Frontal cortex (tissue), 4 donors: ENCODE results near the gene CAMSAP3. TPM values are rescaled to one million over a fixed set of nuclear protein-coding genes. Genes with fewer than 3 reads are reported as not detected.

ENCODE experiments used
- DNase-seq, 2 donors: peaks; one replicate each; pipeline ENCODE4 v3.0.0; 2012; ENCODE audit warnings: low spot score in 2 of 2
- FAIRE-seq: peaks from 2 replicates; lab custom pipeline; 2012; peaks lifted over from hg19 to GRCh38; lab: Jason Lieb, UNC
- total RNA-seq: library from RNA; depleted of rRNA; stranded (reverse); fragments of >200 nt; gene quantifications from one replicate; pipeline ENCODE4 v1.2.3, GENCODE V29; 2014
- donor health status: control.
- donor health status: control.
- donor health status: control.

The CAMSAP3 gene
- total RNA-seq, 1 donor from 2014 or later = 16.3 TPM

DNA sequence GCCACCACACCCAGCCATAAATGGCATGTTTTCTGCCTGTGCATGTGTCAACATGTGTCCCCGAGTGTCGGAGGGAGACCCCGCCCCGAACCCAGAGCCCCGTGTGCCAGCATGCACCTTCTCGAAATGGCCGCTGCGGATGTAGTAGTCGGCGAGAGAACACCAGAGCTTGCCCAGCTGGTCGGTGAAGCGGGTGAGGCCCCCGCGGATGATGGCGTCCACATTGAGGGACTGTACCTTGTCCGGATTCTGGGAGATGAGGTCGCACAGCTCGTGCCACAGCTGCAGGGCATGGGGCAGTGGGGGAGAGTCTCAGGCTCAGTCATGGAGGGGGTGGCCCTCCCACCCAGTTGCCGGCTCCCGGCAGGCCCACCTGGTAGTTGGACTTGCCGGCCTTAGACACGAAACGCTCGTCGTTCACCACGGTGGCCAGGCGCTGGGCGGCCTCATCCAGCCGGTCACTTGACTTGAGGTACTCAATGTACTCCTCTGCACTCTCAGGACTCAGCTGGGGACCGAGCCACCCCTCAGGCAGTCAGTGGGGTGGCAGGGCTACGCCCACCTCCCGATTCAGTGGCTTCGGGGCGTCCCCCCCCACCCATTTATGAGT, 30.2 kb downstream of the CAMSAP3 start:
- DNase-seq = no peak
- no peak for FAIRE-seq

DNA sequence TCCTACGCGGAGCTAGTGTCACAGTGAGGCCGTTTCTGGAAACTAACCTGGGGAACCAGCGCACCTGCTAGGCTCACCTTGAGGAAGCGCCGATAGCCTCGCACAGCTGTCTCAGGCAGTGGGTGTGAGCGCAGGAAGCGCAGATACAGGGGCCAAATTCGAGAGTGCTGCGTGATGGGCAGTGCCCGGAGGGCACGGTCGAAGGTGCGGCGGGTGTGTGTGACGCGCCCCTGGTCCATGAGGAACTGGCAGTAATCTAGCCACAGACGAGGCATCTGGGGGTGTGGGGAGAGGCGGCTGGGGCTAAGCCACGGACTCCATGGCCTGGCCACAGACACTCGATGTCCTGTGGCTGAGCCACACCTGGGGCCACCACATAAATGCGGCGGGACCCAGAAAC, 31.5 kb downstream of the CAMSAP3 start:
- no peak for FAIRE-seq
- DNase-seq = no peak

- no peak for FAIRE-seq
- no peak for DNase-seq
Observed at GRCh38 chr19:7628589-7629311, 33.1 kb downstream of the CAMSAP3 start.

DNA sequence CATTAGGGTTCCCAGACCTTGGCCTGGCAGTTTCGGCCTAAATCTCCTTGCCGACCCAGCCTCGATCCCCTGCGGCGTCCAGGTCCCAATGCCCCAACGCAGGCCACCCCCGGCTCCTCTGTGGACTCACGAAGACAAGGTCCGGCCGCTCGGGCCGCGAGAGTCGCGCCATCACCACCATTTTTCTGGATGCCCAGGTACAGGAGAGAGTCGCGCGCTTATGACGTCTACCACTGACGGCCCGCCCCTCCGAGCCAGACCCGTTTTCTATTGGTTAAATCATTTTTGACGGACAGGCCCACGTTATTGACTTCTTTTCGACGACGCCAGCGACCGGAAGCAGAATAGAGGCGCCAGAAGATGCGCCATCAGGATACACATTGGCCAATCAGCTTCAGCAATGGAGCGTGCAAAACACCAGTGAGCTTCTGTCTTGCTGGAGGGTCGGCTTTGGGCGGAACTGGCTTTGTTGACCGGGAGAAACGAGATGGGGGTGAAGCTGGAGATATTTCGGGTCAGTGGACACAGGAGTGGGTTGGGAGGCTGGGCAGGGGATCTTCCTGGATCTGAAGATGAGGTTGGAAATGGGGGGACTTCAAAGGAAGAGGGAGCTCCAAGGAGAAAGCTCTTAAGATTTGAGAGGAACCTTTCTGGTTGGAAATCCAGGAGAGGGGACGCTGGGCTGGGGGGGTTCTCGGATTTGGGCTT, 33.8 kb downstream of the CAMSAP3 start, which contains the start of the genes PET100 and XAB2:
Gene PET100, plus strand, starts transcription at position 447 of the 708 bp plus-strand sequence. Its CDS starts 41 bp downstream, at position 488.
Gene XAB2, minus strand, starts transcription at position 199 of the 708 bp plus-strand sequence. Its CDS starts 18 bp downstream, at position 181.
- DNase-seq (peak; percentile 99 to 100), FAIRE-seq (peak; percentile 99)

DNA sequence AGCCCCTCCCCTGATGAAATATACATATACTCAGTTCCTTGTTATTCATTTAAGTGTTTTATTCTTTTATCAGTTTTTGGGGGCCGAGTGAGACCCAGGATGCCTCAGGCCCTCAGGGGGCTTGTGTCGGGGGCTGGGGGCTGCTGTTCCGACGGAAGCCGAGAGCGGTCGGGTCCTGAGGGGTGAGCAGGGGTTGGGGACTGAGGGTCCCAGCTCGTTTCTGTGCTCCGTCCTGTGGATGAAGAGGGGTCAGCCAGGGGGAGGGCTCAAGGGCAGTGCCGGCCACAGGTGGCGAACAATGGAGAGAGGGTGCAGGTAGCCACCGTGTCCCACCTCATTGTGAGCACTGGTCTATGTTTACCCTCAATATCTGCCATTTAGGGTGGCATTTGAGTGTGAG, 35.9 kb downstream of the CAMSAP3 start:
- no peak for DNase-seq
- no peak for FAIRE-seq

- DNase-seq = no peak
- FAIRE-seq = no peak
Observed at GRCh38 chr19:7632340-7633203, 36.9 kb downstream of the CAMSAP3 start.

DNA sequence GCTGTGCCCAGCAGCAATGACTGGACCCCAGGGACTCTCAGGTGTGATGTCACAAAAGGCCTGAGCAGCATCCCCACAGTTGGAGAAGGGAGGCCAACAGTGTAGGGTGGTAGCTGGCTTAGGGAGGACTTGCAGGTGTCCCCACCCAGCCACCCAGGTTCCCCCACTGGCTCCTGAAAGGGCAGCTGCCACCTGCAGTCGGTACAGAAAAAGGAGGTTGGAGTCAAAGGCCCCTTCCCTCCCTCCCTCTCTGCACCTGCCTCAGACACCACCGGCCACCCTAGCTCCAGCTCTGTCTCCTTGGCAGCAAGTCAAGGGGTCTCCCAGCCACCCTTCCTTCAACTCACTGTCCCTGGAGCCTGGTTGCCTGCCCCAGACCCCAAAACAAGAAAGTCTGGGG, 38.0 kb downstream of the CAMSAP3 start, which contains the start of gene PCP2:
Gene PCP2, minus strand, starts transcription at position 22 of the 400 bp plus-strand sequence. CDS start 262 bp downstream, outside the sequence.
- FAIRE-seq = no peak
- DNase-seq = no peak

- no peak for FAIRE-seq
- no peak for DNase-seq
Observed at GRCh38 chr19:7635670-7636069, 40.0 kb downstream of the CAMSAP3 start.

- FAIRE-seq = no peak
- DNase-seq = no peak
Observed at GRCh38 chr19:7636317-7636690, 40.6 kb downstream of the CAMSAP3 start.

GRCh38 chr19:7636691-7637373, 41.2 kb downstream of the CAMSAP3 start, which contains the start of gene STXBP2:
Gene STXBP2, plus strand, starts transcription at chr19:7637110. Its CDS starts 40 bp downstream, at chr19:7637150.
- DNase-seq = peak; percentile 68 to 70
- no peak for FAIRE-seq

DNA sequence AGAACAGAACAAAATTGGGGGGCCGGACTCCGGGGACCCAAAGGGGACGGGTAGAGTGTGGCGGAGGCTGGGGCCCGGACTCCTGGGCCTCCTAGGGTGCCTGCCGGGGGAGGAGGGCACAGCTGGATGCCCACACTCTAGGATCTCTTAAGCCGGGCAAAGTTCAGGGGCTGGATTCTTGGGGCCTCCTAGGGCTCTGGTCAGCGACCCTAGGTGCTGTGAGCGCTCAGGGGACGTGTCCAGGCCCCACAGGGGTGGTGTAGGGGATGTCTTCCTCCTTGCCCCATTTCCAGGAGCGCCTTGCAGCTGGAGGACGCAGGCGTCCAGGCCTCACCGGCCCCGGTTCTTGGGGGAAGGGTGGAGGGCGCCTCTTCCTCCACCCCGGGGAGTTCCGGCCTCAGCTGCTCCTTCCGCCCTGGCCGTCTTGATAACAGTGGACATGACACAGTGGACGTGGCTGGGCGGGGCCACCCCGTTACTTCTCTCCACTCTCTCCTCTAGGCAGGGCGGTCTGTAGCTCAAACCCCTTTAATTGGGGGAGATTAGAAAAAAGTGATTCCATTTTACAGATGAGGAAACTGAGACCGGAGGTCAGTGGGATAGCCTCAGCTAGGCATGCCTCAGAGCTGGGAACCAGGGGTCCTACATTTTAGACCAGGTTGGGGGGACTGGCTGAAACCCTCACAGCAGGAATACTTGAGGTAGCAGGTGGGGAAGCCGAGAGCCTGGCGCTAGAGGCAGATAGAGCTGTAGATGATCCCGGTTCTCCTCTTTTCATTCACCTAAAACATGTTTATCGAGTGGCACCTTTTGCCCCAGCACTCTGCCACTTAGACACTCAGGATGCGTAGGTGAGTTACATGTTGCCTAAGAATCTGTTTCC, 42.0 kb downstream of the CAMSAP3 start:
- DNase-seq (no peak), FAIRE-seq (no peak)

DNA sequence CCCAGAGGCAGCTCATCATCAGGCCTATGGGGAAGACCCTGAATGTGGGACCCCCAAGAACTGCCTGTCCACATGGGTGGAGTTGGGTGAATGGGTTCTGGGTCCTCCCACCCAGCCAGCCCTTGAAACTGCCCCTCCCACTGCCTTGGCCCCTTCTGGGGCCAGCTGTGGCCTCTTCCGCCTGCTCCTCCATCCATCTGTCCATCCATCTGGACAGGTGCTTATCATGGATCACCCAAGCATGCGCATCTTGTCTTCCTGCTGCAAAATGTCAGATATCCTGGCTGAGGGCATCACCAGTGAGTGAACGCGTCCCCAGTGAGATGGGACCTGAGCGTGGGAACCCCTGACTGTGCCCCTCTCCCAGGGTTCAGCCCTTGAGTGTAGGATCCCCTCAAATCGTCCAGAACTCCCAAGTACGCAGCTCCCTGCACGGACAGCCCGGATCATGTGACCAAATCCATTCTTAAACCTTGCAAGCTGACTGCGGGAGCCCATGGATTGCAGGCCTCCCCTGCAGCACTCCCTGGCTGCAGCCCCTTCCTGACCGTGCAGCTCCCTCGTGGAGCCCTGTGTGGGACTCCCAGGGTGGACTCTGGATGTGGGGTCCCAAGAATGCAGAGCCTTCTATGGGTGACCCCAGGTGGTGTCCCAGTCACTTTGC, 43.3 kb downstream of the CAMSAP3 start:
- no peak for DNase-seq
- FAIRE-seq = no peak

- DNase-seq (no peak), FAIRE-seq (no peak)
Observed at GRCh38 chr19:7639863-7640348, 44.2 kb downstream of the CAMSAP3 start.

- no peak for FAIRE-seq
Observed at GRCh38 chr19:7640803-7641202, 45.1 kb downstream of the CAMSAP3 start.

GRCh38 chr19:7641290-7642276, 45.9 kb downstream of the CAMSAP3 start:
- no peak for FAIRE-seq
- DNase-seq = no peak

More at GRCh38 chr19:7640803-7641202, 45.1 kb downstream of the CAMSAP3 start:
- DNase-seq = no peak
